ENCODE measurements around the gene PCDH10. TPM values are rescaled to one million over a fixed set of nuclear protein-coding genes. Genes with fewer than 3 reads are reported as not detected.

The PCDH10 gene
- 0.11 to 0.30 TPM (median 0.13 TPM) in 5 replicates for total RNA-seq (2022; extraction: Qiagen RNA extraction)

GRCh38 chr4:133148690-133149363, at the start of gene PCDH10:
Gene PCDH10 (plus strand): TSS chr4:133149294. CDS start chr4:133150141, 847 bp downstream.

Data from A549 treated with Mapracorat at 1 μM for 4 hours (cell line).